HK-2 (cell line): ENCODE data around the gene AVL9.
"Not testable (repeated sequence)": the region's sequence is repeated elsewhere in the genome, so short reads cannot be mapped to it uniquely, and the experiment has no call there.

Experiments
- DNase-seq: peaks from one replicate; pipeline ENCODE4 v3.0.0-alpha.2; 2018; ENCODE audit not compliant: unreplicated experiment

The AVL9 gene

DNA sequence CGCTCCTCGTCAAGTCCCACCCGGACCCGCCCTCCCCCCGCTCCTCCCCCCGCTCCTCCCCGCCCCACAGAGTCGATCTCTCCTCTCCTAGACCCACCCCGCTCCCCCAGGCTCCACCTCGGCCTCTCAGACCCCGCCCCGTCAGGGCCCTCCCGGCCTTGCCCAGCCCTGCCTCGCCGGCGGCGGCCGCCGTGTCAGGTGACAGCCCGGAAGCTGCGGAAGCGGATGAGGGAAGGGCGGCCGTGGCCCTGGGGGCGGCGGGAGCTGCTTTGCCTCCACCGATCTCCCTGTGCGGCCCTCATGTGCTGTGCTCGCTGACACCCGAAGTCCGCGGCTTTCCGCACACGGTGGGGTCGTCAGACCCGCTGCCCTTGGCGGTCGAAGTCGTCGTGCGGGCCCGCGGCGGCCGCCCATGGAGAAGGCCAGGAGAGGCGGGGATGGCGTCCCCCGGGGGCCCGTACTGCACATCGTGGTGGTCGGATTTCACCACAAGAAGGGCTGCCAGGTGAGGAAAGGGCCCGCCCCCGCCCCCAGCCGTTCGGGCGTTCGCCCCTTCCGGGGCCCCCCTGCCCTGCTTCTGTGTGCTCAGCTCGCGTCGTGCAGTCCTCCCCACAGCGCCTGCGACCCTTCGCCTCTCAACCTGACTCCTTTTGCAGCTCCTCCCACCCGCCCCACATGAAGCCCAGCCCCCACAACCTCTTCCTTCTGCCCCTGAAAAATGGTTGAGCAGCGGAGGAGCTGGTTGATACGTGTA is at the start of gene AVL9:
AVL9 (plus strand) TSS at position 192 of the 754 bp plus-strand sequence; CDS start at position 413, 221 bp downstream.
- peak; percentile 98 for DNase-seq

DNA sequence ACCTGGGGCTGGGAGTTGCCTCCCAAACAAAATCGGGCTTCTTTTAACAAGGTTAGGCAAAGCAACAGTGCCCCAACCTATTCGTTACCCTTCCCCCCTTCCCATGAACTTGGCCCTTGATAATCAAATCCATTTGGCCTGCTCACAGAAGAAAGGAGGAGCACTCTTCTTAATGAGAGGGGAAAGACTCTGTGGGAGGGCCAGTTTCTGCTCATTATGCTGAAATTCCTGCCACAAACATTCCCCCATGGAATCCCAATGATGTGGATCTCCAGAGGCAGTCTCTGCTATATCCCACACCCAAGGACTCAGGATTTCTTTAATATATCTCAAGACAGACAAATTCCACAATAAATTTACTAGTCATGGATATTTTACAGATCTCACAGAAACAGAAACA is 48.1 kb upstream of the AVL9 start:
- DNase-seq: no peak

- DNase-seq: no peak
These were observed 41.8 kb upstream of the AVL9 start for GRCh38 chr7:32453341-32454011.

DNA sequence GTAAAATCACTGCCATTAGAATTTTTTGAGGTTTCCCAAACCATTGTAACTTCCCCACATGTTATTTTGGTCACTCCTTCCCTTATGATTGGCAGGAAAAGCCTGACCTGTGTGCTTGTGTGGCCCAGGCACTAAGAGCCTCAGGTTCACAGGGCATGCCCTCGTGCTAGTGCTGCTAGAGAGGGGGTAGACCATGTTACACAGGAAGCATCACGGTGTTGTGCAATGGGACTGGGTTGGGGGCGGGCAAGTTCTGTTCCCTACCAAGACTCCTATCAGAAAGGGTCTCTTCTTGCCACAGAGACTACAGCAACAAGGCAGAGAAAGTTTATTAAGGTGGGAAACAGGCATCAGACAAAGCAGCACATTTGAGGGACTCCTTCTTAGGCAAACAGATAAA is 37.3 kb upstream of the AVL9 start:
- DNase-seq: no peak

GRCh38 chr7:32459788-32460187 is 35.5 kb upstream of the AVL9 start:
- no peak for DNase-seq

- no peak for DNase-seq
These were observed 33.8 kb upstream of the AVL9 start for GRCh38 chr7:32461484-32461883.

GRCh38 chr7:32462451-32462850 is 32.8 kb upstream of the AVL9 start:
- no peak for DNase-seq

DNA sequence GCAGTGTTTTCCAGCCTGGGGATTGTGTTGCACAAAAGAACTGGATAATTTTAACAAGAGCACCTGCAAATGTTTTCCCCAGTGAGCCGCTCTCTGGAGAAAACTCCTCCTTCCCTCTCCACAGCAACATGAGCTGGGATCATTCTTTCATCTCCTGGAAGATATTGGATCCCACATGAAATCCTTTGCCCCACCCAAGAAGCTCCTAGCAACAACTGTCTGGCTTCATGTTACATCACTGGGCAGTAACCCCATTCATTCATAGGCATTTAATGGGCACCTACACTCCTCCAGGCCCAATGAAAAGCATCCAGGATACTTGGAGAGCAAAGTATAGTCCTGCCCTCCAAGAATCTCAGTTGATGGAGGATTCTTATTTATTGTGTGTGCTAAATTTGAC is 32.3 kb upstream of the AVL9 start:
- DNase-seq: no peak

DNA sequence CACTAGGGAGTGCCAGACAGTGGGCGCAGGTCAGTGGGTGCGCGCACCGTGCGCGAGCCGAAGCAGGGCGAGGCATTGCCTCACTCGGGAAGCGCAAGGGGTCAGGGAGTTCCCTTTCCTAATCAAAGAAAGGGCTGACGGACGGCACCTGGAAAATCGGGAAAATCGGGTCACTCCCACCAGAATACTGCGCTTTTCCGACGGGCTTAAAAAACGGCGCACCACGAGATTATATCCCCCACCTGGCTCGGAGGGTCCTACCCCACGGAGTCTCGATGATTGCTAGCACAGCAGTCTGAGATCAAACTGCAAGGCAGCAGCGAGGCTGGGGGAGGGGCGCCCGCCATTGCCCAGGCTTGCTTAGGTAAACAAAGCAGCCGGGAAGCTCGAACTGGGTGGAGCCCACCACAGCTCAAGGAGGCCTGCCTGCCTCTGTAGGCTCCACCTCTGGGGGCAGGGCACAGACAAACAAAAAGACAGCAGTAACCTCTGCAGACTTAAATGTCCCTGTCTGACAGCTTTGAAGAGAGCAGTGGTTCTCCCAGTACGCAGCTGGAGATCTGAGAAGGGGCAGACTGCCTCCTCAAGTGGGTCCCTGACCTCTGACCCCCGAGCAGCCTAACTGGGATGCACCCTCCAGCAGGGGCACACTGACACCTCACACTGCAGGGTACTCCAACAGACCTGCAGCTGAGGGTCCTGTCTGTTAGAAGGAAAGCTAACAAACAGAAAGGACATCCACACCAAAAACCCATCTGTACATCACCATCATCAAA is 30.5 kb upstream of the AVL9 start:
- not testable (repeated sequence) for DNase-seq

DNA sequence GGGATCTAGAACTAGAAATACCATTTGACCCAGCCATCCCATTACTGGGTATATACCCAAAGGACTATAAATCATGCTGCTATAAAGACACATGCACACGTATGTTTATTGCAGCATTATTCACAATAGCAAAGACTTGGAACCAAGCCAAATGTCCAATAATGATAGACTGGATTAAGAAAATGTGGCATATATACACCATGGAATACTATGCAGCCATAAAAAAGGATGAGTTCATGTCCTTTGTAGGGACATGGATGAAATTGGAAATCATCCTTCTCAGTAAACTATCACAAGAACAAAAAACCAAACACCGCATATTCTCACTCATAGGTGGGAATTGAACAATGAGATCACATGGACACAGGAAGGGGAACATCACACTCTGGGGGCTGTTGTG is 25.3 kb upstream of the AVL9 start:
- not testable (repeated sequence) for DNase-seq

DNA sequence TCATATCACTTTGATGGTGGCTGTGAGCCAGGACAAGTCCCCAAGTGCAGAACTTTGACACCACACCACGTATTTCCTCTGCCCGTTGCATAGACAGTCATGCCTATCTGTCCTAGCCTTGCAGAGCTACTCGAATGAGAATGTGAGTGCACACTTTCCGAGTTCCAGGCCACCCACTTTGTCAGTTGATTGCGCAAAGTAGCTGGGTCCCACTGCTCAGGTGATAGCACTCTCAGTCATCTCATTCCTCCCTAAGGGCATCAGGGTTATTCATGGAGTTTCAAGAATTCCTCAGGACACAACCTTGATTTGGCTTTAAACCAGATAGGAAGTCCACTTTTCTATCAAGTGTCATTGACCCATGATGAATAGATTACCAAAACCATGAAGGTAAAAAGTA is 24.4 kb upstream of the AVL9 start:
- DNase-seq: no peak

DNA sequence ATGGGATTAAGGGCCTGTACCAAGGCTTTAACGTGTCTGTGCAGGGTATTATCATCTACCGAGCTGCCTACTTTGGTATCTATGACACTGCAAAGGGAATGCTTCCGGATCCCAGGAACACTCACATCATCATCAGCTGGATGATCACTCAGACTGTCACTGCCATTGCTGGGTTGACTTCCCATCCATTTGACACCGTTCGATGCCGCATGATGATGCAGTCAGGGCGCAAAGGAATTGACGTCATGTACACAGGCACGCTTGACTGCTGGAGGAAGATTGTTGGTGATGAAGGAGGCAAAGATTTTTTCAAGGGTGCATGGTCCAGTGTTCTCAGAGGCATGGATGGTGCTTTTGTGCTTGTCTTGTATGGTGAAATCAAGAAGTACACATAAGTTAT is 23.3 kb upstream of the AVL9 start:
- DNase-seq: no peak

DNA sequence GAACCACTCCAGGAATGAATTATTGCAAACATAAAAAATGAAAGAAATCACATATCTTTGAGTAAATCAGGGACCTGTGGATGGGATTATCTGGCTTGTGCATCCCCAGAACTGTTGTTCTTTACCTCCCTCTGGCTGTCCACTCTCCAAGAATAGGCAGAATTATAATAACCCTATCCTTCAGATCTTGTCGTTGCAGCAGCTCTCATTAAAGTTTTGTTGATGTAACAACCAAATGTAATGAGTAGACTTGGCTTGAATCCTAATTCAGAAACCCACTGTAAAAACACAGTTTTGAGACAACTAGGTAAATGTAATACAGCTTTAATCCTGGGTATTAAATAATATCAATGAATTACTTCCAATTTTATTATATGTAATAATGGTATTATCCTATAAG is 21.3 kb upstream of the AVL9 start:
- no peak for DNase-seq

GRCh38 chr7:32476816-32477648 is 18.3 kb upstream of the AVL9 start:
- DNase-seq: no peak

GRCh38 chr7:32477649-32477980 is 17.7 kb upstream of the AVL9 start:
- DNase-seq: no peak

DNA sequence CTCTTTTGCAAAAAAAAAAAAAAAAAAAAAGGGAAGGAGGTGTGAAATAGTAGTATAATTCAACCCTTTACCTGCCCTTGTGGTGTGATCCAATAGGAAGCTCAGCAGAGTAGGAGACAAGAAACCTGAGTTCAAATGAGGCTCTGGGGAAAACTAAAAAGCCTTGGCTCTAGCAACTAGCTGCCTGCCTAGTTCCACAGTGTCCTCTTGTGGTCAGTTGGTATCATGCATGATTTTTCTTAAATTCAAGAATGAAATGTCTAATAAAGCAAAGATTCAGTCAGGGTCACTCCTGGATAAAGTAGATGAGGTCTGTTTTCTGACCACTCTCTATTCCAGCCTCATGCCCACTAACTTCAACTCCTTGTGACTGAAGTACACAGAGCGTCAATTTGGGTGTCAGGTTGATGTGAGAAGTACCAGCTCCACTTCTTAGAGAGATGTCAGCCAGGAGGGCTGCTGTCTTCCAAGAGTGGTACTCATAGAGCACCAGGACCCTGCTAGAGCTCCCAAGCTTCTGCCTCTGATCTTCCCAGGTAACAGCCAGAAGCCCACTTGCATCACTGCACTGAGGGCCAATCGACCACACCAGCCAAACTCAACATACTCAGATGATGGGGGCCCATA is 15.6 kb upstream of the AVL9 start:
- peak; percentile 10 for DNase-seq

GRCh38 chr7:32481176-32481575 is 14.1 kb upstream of the AVL9 start:
- no peak for DNase-seq

GRCh38 chr7:32481921-32482320 is 13.4 kb upstream of the AVL9 start:
- no peak for DNase-seq

DNA sequence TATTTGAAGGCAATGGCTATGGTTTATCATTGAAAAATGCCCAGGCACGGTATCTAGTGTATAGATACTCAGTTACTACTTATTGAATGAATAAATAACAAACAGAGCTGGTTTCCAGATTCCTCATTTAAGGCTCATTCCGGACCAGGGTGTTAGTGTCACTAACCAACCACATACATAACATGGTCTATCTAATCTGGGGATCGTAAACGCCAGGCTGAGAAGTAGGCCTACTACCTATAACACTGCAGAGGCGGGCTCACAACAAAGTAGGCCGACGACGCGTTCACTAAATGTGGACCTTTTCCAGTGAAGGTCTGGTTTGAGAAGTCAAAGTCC is 5.5 kb upstream of the AVL9 start:
- no peak for DNase-seq

GRCh38 chr7:32490127-32490796 is 5.0 kb upstream of the AVL9 start, which contains the start of gene LSM5:
TSS of gene LSM5 (minus strand) at chr7:32490380. CDS start at chr7:32490365, 15 bp downstream.
- DNase-seq: peak; percentile 90

DNA sequence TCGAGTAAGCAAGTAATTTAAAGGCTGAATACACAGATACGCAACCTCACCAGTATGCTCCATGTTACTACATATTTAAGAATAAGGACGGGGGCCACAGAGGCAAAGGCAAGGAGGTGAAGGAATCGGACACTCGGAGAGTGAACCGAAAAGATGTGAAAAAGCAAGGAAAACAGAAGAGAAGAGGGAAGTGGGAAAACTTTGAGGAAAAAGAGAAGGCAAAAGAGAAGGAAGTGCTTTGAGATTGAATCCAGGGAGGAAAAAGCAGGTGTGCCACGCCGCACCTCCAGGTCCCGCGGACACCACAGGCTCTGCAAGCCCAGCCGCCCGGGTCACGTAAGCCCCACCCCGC is 367 bp upstream of the AVL9 start:
- DNase-seq: no peak
